HS-5 (cell line): Measurements from ENCODE around the gene BDKRB1.
A peak's percentile ranks its signal among the peaks of the same experiment; 100 is the strongest.

Experiments
- DNase-seq: peaks from one replicate; pipeline ENCODE4 v3.0.0-alpha.2; 2012; ENCODE audit warnings: low read depth

The BDKRB1 gene

DNA sequence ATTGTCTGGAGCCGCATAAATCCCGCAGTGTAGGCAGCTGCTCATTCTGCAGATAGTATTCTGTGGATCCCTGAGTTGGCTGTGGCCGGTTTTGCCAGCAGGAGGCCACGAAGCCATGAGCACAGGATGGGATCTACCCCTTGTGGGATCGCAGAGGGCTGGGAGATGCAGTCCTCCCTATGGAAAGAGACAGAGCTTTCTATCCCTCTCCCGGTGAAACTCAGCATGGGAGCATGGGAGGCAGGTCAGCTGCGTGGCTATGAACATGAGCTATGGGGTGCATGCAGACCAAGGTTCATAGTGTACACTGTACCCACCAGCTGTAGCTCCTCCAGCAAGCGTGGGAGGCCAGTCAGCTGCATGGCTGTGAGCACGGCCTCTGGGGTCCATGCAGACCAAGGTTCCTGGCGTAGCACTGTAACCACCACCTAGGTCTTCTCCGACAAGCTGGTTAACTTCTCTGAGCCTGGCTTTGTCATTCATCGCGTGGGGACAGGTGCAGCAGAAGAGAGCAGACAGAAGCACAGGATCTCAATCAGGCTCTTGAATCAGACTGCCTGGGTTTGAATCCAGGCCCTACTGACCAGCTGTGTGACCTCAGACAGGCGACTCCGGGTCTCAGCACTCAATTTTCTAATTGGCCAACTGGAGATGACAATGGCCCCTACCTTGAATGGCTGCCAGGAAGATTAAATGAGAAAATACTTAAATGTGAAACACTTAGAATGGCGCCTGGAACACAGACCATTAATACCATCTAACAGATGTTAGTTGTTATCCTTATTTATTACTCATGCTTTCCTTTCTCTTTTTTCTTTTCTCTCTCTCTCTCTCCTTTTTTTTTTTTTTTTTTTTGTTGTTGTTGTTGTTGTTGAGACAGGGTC is 6.0 kb downstream of the BDKRB1 start:
- no peak for DNase-seq

DNA sequence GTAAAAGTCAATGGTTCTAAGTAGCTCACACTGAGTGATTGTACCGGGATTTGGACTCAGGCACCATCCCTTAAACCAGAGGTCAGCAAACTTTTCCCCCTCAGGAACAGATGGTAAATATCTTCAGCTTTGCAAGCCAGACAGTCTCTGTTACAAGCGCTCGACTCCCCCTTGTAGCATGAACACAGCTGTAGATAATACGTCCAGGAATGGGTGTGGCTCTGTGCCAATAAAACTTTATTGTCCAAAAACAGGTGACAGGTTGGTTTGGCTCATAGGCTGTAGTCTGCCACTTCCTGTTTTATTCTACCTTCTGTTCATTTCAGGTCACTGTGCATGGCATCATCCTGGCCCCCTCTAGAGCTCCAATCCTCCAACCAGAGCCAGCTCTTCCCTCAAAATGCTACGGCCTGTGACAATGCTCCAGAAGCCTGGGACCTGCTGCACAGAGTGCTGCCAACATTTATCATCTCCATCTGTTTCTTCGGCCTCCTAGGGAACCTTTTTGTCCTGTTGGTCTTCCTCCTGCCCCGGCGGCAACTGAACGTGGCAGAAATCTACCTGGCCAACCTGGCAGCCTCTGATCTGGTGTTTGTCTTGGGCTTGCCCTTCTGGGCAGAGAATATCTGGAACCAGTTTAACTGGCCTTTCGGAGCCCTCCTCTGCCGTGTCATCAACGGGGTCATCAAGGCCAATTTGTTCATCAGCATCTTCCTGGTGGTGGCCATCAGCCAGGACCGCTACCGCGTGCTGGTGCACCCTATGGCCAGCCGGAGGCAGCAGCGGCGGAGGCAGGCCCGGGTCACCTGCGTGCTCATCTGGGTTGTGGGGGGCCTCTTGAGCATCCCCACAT is 7.6 kb downstream of the BDKRB1 start:
- no peak for DNase-seq

DNA sequence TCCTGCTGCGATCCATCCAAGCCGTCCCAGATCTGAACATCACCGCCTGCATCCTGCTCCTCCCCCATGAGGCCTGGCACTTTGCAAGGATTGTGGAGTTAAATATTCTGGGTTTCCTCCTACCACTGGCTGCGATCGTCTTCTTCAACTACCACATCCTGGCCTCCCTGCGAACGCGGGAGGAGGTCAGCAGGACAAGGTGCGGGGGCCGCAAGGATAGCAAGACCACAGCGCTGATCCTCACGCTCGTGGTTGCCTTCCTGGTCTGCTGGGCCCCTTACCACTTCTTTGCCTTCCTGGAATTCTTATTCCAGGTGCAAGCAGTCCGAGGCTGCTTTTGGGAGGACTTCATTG is 8.2 kb downstream of the BDKRB1 start:
- DNase-seq, result no peak

DNA sequence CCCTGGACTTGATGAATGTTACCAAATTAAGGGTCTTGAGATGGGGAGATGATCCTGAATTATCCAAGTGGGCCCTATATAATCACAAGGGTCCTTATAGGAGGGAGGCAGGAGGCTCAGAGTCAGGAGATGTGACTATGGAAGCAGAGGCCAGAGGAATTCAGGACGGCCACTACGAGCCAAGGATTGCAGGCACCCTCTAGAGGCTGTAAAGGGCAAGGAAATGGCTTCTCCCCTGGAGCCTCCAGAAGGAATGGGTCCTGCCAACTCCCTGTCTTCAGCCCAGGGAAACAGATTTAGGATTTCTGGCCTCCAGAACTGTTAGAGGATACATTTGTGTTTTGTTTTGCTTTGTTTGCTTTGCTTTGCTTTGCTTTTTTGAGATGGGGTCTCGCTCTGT is 8.8 kb downstream of the BDKRB1 start:
- no peak for DNase-seq

DNA sequence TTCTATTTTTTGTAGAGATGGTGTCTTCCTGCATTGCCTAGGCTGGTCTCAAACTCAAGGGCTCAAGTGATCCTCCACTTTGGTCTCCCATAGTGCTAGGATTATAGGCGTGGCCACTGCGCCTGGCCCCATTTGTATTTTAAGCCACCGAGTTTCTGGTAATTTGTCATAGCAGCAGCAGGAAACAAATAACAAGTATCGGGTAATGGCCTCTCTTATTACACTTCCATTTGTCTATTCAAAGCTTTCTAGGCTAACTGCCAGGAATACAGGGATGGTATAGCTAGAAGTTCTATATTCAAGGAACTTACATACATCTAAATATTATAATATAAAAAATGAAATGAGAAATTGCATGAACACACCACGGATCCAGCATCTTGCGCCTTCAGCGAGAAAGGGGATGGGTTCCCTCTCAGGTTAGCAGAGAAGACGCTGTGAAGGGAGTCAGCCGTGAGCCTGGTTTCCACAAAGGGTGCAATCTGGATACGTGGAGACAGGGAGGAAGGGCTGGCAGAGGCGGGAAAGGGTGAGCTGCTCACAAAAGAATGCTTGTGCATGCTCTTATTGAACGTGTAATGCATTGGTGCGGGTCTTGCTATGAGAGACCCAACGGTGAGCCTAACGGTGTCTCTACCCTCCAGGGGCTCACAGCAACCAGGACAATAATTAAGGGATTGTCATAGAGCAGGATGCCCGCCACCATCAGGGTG is 9.5 kb downstream of the BDKRB1 start:
- DNase-seq, result no peak

DNA sequence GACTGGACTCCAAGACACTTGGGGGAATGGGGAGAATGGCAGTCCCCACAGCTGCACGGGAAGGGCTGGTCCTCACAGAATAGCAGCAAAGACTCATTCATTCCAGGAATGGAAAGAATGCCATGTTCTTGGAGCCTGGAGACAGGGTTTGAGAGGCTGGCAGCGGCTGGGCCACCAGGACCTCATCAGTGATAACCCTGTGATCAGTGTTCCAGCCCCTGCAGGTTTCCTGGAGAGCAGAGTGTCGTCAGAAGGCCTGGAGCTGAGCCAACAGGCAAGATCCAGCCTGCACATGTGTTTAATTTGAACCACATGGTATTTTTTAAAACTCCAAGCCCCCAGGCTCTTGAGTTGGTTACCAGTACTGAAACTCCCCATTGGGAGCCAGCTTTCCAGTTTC is 11.3 kb downstream of the BDKRB1 start:
- no peak for DNase-seq

DNA sequence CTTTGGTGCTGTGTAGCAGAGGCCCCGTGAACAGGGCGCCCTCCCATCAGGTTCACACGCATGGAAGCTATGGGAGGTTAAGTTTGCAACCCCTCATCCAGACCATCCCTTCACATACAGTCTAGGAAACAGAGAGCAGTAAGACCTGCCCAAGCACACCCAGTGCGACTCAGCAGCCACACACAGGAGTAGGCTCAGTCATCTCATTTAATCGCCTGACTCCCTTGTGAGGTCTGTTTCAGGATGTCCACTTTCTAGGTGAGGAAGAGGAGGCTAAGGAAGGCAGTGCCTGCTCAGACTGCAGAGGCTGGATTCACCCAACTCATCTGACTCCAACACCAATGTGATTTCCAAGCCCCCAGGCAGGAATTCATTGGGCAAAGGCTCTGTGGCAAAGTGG is 11.9 kb downstream of the BDKRB1 start:
- DNase-seq, result no peak

DNA sequence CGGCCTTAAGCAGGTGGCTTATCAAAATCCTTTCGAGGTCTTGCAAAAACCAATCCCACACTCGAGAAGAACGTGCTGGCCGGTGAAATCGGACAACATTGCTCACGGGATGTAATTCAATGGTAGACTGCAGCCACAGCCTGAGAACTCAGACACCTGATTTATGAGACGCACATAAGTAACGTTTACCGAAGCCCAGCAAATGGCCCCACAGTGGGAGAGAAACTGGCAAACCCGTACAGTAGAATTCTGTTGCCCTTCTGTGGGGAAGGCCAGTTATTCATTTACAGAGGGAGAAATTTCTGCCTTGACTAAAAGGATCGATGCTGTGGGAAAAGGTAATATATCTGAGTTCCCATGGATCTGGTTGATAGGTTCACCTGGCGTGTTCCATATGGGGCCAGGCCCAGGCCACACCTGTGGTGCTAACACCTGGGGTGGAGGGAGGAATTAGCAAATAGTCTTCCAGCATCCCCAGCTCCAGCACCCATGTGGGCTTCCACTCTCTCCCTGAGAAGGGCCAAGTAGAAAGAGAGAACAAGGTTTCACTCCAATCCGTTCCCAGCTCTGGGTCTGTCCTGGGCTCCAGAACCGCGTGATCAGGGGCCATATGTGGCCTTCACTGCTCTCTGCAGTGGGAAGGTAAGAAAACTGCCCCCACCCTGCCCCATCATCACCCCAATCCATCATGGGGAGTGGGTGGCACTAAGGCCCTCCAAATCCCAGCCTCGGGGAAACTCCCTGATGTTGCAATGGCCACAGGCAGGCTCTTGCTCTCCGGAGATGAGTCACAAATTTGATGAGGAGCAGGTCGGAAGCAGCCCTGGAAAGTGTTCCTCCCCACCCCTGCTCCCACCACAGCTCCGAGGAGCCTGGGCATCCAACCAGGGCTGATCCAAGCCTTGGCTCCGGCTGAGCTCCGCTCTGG is 12.7 kb downstream of the BDKRB1 start:
- peak; percentile 77 for DNase-seq

DNA sequence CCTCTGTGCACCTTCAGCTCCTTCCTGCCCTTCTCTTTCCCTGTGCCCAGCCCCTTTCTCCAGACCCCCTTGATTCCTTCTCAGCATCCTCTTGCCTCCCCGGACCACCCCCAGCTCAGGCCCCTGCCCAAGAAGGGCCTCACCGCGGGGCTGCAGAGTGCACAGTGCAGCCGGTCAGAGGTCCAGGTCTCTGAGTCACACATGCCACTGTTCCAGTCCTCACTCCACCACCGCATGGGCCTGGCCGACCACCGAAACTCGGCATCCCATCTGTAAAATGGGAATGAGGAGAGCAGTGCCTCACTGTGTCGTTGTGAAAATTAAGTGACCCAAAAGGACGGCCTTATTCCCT is 13.3 kb downstream of the BDKRB1 start:
- DNase-seq, result no peak

DNA sequence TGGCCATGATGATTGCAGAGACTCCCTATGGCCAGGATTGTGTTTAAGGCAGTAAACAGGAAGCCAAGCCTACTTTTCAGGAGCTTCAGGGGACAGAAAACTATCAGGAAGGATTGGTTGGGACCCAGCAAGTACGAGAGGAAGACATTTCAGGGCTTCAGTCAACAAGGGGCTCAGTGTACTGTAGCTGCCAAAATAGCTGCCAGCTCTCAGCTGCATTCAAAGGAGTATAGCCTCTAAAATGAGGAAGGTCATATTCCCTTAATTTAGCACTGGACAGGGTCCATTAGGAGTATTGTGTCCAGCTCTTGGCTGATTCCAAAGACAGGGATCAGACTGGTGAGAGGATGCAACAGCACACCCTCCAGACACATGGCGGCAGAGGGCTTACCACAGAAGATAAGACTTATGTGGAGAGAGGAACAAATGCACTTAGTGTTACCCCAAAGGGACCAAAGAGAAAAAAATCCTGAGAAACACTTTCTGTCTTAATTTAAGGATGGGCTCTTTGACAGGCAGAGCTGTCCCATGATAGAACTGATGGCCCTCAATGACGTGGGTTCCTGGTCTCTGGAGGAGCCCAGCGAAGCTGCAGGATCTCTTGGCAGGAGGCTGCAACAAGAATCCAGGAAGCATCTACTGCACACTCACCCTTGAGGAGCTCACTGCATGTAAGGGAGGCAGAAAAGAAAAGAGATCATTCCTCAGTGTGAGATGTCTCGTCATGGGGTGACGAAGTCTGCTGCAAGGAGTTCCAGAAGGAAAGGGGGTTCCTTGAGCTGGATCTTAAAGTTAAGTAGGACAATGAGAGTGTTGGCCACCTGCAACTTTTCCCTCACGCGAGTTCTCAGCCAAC is 14.8 kb downstream of the BDKRB1 start:
- DNase-seq, result no peak

DNA sequence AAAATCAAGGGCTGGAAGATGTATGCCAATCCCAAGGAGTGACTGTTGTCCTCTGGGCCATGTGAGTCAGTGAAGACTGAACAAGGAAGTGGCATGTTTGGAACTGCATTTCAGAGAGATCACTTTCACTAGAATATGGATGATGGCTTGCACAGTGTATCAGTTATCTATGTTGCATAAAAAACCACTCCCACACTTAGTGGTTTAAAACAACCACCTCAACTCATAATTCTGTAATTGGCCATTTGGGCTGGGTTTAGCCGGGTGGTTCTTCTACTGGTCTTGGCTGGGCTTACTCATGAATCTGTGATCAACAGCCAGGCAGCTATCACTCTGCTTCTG is 15.4 kb downstream of the BDKRB1 start:
- DNase-seq, result no peak

DNA sequence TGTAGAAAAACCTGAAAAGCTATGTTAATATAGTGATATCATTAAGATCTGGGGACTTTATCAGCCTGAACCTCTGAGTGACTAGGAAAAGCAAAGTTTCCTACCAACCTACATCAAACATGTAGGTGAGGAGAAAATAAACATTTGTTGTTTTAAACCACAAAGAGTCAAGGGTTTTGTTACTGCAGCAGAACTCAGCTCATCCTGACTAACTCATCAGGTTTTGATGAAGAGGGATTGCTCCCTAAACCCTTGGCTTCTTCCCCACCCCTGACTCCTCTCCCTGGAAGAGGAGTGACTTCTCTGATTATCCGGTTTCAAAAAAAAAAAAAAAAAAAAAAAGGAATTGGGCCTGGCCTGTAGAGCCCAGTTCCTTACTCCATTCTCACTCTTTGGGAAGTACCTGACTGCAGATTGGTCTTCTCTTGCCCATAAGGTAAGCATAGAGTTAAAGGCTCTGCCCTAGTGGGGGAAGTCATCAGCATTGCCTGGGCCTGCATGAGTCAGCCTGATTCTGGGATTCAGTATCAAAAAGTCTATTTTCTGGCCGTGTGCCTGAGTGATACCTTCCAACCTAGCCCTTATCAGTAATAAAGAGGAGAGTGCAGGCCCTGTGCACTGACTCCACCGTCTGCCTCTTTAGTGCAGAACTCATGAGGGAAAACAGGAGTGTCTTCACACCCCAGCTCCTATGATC is 16.9 kb downstream of the BDKRB1 start:
- no peak for DNase-seq

DNA sequence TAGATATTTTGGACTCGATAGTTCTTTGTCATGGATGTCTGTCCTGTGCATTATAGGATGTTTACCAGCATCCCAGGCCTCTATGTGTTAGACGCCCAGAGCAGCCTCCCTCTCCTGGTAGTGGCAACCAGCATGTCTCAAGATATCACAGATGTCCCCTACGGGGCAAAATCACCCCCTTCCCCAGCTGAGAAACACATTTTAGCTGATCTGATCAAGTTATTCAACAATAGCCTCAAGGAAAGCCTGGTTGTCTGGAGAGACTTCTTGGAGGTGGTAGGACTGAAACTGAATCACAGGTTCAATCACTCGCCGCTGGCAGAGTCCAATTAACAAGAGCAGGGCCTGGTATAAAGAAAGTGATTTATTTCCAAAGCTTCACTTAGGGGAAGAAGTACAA is 17.6 kb downstream of the BDKRB1 start:
- no peak for DNase-seq

DNA sequence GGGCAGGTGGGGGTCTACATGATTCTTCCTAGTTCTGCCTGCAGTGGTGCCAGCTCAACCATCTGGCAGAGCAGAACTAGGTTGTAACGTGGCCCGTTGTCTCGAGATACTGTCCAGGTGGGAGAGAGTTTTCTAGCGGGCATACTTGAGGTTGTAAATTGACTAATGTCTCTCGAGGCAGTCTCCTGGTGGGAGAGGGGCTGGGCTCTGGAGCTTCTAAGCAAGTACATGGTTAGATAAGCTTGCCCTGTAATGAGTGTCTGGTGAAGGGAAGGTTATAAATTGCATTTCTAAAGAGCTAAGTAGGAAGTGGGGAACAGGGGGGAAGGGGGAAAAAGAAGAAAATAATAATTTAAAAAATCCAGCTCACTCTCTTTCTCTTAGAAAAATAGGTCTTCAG is 18.1 kb downstream of the BDKRB1 start:
- no peak for DNase-seq

DNA sequence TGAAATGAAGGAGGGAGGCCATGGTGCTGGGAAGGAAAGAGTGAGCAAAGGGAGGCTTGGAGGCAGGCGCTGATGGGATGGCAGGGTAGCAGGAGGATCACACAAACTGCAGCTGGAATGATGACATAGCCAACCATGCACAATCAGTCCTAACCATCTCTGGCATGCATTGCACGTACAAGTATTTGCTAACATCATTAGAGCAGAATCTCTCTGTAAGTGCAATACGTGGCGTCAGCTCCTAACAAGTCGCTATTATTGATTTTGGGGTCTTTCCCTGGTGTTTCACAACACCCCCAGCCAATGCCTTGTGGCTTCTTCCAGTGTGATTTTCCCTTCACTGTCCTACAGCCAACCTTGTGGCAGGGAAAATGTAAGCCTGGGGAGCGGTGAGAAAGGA is 18.5 kb downstream of the BDKRB1 start:
- no peak for DNase-seq

DNA sequence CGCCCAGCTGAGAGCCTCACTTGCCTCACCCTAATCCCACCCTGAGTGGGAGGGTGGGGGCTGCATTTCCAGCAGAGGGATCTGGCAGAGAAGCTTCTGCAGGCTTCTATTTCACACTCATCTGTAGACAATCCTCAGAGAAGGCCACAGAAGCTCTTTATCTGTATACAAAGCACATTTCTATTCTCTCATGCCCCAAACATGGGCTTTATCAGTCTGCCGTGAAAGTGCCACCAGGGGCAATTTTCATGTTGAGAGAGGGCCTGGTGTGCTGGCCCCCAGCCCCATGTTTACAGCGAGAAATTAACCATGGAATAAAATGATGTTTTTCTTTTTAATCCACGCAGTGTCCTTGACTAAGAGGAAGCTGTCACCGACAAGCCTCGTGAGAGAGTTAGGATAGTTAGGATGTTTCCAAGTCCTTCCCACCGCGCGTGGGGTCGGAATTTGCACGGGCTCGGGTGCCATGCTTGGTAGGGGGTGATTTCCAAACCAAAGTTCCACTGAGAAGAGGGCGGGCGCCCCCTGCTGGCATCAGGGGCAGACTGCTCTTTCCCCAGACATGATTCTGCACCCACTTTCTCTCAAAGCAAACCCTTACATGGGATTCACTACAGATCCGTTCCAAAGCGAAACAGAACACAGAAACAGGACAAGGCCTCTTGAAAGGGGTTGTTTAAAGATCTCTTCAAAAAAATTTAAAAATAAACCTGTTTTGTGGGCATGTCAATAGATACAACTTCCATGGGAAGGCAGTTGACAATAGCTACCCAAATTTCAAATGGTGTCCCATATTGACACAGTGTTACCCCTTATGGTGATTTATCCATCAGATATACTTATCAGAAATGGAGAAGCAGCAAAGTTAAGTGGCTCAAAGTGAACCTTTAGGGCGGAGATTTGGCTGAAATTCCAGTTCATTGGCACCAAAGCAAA is 19.4 kb downstream of the BDKRB1 start:
- no peak for DNase-seq

DNA sequence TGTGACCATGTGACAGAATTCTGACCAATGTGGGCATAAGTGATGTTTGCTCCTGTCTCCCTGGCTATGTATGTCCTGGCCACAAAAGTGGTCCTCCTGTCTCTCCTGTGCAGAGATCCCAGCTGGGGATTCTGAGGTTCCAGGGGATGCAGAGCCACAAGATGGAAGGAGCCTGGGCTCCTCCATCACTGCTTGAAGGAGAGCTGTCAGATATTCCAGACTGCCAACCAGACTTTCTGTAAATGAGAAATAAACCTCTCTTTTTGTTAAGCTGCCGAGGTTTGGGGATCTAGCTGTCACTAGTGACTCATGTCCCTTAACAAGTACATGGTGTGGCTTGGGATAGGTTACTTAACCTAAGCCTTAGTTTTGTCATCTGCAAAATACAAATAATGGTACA is 21.9 kb downstream of the BDKRB1 start:
- DNase-seq, result no peak

DNA sequence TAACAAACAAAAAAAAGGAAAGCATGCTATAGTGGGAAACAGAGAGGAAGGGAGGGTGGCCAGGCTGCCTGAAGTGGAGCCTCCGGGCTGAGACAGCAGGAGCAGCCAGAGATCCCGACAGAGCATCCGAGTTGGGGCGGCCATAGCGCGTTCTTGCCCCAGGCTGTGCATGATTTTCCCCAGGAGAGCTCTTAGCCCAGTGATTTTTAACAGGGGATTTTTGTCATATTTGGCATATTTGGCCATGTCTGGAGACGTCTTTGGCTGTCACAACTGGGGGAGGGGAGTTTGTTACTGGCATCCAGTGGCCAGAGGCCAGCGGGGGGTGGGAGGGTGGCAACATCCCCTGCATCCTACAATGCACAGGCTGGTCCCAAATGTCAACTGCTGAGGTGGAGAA is 23.6 kb downstream of the BDKRB1 start:
- DNase-seq, result no peak

DNA sequence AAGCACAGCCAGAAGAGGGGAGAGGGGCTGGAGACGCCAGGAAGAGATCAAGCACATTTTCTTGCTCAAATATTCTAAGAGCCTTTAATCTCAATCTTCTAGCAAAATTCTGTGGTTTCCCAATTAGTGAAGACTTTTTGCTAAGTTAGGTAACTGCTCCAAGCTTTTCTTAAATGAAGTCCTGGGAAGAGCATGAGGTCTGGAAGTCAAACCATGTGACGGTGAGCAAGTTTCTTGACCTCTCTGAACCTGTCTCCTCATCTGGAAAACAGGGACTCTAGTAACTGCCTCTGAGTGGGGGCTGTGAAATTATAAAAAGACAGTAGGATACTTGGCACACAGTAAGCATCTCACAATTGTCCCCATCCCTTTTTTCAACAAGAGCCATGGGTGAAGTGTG is 24.1 kb downstream of the BDKRB1 start:
- no peak for DNase-seq
